NCI-H1092 treated with DMSO at 0.1 percent for 48 hours (cell line): ENCODE data around the gene TLCD5.

Source experiments
- DNase-seq: peaks from one replicate; lab custom pipeline; 2025; lab: John Stamatoyannopoulos, UW

TLCD5 gene

DNA sequence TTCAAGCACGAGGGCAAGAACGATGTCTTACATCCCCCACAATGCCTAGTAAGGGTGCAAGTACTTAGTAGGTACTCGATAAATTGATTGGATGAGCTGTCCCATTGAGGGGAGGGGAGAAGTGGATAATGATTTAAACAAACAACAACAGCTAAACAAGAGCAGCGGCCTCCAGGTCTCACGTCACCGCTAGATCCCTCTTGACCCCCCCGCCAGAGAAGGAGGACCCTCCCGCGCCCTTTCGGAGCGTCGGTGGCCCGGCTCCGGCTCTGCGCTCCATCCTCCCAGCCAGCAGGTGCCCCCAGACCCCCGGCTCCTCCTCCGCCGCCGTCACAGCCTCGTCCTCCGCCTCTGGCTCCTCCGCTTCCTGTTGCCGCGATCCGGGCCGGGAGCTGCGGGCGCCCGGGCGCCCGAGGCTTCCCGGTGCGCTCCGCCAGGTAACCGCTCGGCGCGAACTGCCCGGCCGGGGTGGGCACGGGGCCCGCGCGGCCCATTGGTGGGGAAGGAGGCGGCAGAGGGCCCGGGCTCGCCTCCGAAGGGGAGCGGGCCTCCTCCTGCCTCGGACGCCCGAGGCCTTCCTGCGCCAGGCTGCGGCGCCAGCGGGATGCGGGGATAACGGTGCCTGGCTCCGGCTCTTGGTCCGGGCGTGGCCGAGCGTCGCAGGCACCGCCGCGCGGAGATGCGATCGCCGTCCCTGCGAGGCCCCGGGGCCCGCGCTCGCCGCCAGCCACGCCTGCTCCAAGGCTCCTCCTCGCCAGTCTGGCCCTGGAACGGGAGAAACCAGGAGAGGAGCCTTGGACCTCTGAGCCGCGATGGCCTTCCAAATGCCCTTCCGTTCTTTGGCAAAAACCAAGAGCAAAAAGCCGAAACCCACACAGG is at the start of gene TLCD5:
Gene TLCD5 (plus strand): TSS at position 368 of the 879 bp plus-strand sequence. CDS start 2,143 bp downstream, outside the sequence.
- peak; percentile 86 for DNase-seq

DNA sequence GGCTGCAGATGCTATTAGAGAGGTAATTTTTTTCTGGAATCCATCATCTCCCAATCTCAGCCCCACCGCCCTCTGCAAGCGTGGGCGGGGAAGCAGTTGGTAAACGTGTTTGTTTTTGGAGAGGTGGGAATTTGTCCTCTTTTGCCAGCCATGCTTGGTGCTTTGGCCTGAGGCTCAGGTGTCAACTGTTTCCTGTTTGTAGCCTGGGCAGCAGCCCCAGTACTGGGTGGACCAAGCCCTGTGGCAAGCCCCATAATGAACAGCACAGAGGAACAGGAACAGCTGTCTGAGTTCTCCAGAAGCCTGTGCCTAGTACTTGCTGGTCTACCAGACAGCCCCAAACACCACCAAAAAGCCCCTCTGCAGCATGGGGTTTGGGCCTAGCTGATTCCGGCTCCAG is 45.6 kb upstream of the TLCD5 start:
- no peak for DNase-seq

DNA sequence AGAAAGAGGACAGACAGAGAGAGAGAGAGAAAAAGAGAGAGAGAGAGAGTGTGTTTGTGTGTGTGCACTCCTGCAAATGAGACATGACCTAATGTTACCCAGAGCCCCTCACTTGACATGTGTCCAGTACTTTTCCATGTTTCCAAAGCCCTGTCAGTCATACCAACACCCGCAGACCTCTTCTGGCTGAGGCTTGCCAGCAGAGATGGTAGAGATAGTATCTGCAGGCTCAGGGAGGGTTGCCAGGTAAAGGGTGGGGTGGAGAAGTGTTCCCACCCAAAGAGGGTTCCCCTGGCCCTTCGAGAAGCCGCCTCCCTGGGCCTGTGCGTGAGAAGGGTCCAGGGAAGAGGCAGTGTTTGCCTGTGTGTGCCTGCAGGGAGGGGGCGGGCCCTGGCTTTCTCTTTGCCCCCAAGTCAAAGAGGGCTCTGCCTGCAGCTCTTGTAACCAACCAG is 44.5 kb upstream of the TLCD5 start:
- no peak for DNase-seq

DNA sequence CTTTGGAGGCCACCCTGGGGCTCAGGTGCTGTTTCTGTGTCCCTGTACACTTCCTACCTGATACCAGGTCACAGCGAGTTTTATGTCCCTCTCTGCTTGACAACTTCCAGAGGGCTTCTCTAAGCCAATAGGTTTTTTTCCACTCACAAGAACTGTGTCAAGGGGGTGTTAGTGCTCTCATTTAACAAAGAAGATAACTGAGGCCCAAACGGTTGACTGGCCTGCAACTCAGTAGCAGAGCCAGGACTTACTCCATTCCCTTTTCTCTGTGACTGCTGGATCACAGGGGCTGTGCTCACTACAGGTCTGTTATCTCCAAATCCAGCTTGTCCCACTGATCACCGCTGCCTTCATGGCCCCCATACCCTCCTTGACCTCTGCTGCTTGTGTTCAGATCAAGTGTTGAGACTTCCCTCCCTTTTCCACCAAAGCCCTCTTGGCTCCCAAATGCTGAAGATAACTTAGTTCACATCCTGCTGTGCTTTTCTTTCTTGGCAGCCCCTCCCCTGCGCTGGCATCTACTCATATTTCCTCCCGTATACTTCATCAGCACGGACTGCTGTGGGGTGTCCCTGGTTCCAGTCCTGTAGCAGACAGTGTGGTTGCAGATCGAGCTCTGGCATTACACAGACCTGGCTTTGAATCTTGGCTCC is 43.8 kb upstream of the TLCD5 start:
- DNase-seq, result no peak

DNA sequence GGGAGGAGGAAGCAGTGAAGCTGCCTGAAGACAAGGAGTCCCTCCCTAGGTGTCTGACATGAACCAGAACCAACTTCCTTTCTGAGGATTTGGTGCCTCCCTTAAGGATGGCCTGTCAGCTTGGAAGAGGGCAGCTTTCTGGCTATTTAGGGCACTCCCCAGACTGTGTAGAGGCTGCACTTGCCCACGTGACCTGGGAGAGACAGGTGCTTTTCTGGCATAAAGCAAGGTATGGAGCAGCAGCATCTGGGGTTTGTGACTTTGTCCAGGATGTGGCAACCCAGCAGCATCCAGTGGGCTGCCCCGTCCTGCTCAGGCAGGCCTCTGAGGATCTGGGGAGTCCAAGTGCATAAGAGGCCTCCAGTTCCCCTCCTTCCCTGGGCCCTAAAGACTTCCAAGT is 42.0 kb upstream of the TLCD5 start:
- DNase-seq, result no peak

DNA sequence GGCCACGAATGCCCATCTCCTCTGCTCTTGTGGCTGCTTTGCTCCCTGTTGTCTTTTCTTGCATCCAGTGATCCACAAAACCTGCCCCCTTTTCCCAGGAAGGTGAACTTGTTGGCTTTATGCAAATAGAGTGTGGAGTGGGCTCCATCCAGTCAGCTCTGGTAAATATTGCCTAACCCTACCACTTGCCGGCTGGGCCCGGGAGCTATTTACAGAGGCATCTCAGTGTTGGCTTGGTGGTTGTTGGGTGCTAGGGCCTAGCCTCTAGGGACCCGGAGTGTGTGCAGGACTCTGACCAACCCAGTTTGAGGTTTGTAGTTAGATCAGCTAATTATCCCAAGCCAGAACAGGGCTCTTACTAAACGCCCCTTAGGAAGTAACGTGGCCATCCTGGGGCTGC is 40.8 kb upstream of the TLCD5 start:
- no peak for DNase-seq

DNA sequence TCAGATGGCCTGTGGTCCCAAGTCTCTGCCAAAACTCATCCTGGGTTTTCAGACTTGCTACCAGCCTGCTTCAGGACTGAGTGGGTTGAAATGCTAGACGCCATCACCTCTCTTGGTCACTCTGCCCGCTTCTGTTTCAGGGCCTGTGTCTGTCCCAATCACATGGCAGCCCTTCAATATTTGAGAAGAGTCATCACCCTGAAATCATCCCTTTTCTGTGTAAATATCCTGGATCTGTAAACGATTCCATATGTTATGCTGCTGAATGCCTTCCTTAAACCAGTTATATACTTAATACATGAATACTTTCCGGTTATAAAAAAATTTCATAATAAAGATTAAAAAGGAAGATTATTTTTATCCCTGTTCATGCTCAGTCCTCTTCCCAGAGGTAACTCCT is 39.8 kb upstream of the TLCD5 start:
- no peak for DNase-seq

DNA sequence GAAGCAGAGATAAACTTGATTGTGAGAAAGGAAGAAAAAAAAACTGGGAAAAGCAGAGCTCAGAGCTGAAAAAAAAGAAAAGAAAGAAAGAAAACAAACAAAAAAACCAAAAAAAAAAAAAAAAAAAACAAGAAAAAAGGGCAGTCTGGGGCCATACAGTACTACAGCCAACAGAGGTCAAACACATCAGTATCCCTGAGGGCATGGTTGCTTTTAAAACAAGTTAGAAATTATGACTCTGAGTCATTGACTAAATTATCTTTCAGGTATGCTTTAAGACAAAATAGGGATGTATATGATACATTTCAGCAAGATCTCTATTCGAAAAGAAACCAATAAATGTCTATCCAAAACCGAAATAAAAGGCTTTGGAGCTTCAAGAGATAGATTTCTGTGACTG is 37.1 kb upstream of the TLCD5 start:
- no peak for DNase-seq

DNA sequence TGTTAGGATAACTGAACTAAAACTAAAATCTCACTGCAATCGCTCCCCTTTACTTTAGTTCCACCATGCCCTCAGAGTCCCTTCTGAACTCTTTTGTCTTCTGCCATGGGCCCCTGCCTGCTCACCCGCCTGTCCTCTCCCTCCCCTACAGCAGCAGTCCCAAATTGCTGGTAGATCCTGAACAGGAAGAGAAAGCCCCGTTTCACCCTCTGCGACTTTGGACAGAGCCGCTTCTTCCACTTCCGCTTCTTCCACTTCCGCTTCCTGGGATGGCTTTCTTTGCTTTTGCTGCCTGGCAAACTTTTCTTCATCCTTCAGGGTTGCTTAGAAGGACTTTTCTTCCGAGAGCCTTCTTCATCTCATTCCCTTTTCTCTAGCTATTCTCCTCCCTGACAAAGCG is 35.7 kb upstream of the TLCD5 start:
- DNase-seq, result no peak

DNA sequence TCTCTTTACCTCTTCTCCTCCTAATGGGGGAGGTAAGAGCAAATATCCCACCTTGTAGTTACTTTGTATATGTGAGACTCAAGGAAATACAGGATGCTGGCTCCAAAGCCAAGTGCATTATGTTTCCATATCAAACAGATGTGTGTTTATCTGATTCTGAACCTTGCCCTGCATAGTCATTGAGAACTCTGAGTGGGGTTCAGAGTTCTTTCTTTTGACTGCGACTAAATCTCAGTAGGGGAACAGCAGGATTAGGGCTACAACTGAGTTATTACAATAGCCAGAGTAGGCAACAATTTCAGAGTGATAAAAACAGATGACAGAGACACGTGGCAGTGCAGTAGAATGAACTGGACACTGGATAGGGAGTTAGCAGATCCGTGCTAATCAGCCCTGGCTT is 34.1 kb upstream of the TLCD5 start:
- no peak for DNase-seq

DNA sequence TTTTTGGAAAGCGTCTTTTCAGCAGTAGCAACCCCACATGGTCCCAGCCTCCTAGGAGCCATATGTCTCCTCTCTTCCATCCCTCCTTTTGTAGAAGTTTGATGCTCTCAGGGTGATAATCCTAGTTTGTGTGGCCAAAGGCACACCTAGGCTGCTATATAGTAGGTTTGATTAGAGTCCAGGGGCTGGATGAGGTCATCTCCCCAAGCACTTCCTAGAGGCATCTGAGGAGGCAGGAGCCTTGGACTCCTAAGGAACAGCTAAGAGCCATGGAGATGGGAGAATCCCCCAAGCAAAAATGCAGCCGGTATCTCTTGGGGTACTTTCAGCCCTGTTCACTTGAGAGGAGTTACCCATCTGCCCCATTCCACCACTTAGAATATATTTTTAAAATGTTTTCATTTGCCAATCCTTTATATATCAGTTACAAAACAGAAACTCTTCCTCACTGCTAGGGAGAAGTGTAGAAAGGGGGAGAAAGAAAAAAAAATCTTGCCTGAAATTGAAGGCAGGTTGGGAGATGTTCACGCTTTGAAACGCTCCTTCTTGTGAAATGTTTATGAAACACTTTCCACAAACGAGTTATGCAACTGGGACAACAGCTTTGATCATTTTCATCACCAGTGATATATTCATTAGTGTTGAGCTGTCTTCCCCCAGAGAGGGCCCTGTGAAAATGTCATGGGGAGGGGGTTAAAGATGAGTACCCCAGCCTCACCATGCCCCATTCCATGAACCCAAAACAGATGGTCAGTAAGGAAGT is 31.9 kb upstream of the TLCD5 start:
- no peak for DNase-seq

DNA sequence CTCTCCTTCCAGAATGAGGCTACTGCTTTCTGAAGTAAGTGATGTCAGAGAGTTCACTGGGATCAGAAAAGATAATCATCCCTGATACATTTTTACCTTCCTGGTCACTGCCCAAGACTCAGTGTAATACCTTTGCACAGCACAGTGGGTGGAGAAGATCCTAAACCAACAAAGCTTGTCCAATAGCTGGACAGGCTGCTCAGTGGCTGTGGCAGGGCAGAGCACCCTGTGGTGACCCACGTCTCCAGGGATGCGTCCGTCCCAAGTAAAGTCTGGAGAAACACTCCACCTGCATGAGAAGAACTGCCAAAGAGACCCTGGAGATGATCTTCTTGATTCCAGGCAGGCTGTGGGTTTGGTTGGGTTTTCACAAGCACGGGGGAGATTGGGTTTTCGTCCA is 31.0 kb upstream of the TLCD5 start:
- no peak for DNase-seq

DNA sequence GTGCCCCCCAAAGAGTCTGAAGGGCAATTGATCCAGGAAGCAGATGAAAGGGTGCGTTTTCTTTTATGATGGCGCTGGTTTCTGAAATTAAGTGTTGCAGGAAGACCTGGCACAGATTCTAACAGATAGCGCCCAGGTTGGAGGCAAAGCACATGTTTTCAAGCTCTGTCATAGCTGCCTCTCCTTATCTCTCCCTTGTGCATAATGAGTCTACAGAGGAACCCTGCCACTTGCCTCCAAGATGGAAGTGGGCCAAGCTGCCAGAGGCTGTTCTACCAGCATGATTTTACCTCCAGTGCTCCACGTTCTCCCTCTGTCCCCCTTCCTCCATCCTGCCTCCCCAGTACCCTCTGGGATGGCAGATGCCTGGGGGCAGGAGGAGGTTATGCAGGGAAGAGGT is 30.0 kb upstream of the TLCD5 start:
- no peak for DNase-seq

DNA sequence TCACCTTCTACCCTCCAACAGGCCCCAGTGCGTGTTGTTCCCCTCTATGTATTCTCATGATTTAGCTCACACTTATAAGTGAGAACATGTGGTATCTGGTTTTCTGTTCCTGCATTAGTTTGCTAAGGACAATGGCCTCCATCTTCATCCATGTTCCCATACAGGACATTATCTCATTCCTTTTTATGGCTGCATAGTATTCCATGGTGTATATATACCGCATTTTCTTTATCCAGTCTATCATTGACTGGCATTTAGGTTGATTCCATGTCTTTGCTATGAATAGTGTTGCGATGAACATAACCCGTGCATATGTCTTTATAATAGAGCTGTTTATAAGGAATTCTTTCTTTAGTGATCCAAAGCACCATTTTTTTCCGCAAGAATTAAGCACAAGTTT is 28.5 kb upstream of the TLCD5 start:
- no peak for DNase-seq

DNA sequence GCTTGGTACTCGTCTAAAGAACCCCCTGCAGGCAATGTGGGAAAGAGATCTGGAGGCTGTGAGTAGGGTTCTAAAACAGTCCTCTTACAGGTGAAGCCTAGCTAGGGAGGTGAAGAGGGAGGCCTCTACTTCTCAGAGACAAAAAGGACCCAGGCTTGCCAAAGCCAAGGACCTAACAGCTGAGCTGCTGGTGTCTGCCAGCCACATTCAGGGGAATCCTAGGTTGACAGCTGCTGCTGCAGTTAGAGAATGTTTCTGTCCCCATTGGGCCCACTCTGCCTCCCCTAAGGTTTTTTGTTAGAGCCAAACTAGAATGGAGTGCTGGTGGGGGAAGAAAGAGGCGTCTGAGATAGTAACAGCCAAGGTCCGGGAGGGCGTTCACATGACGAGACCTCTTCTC is 26.6 kb upstream of the TLCD5 start:
- DNase-seq, result no peak

DNA sequence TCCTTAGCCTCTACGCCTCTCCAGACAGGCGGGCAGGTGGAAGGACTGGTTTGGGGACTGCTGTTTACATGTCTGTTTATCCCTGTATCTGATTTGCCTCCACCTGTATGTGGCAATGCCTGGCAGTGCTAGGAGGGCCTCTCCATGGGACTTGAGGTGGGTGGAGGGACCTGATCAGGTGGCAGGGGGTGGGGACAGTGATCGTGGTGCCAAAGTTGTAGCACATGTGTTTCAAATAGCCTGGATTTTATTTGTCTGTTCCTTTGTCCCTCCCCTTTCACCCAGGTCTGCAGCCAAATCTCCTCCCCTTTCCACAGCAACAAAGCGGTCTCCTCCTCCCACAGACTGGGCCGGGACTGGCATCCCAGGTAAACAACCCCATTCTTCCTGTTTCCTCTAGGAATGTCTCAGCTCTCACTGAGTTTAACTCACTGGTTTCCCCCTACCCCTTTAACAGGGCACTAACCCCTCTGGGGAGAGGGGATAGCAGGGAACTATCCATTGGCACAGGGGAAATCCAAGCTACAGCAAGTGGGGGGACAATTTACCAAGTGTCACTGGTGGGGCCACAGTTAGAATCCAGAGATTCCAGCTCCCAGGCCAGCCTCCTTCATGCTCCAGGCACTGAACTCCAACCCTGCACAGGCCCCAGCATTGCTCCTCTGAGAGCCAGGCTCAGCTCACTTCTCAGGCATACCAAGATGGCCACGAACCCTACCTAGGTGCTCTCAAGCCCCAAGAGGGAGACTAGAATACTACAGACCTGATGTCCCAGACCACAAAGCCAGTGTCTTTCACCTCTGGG is 22.9 kb upstream of the TLCD5 start:
- DNase-seq, result no peak

DNA sequence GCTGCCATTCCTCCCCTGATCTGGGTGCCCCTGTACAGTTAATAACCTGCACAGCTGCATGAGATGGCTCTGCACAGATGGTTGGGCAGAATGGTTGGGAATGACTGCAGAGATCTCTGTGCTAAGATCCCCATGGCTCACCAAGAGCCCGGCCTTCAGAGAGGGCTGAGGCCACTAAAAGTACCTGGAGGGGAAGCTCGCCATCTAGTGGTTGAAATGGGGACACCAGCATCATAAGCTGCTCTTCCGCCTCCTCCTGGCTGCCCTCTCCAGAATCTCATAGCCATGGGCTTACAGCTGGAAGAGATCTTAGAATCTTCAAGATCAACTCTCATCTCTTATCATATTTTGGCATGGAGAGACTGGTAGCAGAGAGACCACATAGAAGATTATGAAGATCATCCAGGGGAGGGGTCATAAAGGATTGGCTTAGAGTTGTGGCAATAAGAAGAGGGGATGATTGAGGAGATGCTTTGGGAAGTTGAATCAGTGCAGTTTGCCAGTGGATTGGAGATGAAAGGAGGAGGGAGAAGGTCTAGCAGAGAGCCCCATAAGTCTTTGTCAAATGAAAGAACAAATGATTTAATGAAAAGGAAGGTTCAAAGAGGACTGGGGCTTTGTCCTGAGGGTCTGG is 22.0 kb upstream of the TLCD5 start:
- DNase-seq, result peak; percentile 23

DNA sequence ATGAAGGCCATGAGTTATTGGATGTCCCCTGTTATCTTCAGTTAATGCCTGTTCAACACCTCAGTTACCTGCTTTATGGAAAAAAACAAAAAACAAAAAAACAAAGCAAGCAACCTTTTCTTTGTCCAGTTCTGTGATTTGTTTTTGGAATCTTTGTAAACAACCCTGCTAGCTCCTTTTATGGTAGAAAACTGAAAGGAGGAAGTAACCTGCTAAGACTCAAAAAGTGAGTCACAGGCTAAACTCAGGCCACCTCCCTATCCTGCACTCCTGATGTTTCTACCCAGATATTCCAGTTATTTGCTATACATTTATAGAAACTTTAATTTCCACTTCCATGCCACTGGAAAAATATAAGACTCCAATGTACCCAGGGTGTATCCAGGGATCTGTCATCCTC is 20.6 kb upstream of the TLCD5 start:
- no peak for DNase-seq

DNA sequence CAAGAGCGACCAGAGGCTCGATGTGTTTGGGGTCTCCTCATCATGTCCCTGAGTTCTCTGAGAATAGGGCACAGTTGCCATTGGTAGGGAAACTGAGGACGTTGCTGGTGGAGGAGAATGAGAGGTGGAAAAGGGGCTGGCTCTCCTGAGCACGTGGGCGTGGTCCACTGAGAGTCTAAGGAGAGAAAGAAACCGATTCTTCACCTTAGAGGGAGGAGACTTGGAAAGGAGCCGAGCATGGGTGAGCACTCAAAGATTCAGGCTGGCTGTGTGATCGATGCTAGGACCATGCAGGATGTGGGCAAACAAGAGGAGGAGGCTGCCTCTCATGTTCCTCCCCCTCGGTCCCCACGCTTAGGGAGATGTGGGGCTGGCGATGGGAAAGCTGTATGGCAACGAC is 19.8 kb upstream of the TLCD5 start:
- DNase-seq, result no peak

DNA sequence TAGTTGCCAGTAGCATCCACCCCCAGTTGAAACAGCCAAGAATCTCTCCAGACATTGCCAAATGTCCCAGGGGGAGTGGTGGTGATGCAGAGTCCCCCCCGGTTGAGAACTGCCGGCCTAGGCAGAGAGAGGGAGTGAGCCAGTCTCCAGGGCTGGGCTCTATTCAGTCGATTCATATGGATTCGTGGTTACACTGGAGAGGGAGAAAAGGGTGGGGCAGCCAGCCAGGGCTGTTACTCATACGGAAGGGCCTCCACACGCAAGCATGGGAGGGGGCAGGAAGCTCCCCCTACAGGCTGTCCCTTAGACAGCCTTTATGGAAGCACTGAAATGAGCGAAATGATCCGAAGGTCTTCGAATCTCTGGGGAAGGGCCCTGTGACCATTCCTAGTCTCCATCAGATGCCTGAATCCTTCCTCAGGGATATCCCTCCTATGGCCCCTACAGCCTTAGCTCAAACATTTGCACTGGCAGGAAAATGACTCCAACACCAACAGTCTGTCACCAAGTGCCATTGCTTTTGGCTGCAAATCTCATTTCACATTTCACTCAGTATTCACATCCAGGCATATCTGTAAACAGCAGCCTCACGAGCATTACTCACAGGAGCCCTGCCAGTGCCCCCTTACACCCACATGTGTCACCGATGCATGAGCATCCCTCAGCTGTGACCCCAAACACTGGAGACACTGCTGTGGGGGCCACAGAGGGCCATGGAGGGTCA is 18.4 kb upstream of the TLCD5 start:
- no peak for DNase-seq

DNA sequence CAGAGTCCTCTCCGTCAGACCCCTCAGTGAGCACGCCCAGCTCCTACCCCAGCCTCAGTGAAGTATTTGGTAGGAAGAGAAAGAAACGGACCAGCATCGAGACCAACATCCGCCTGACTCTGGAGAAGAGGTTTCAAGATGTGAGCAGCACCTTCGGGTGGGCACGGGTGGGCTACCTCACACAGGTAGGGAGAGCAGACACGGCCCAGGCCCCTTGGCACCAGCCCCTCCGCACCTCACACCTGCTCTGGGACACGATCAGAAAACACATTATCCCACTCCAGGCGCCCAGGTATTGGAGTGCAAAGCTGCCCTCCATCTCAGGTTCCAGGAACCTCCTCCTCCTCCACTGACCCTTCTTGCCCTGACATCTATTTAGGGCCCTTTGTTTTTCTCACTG is 17.6 kb upstream of the TLCD5 start:
- no peak for DNase-seq
